ENCODE measurements around the gene KRTAP19-2.
"Not testable (repeated sequence)": the region's sequence is repeated elsewhere in the genome, so short reads cannot be mapped to it uniquely, and the experiment has no call there.

Gene KRTAP19-2, protein sequence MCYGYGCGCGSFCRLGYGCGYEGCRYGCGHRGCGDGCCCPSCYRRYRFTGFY
- total RNA-seq: 0 reads per million in 2 donors

DNA sequence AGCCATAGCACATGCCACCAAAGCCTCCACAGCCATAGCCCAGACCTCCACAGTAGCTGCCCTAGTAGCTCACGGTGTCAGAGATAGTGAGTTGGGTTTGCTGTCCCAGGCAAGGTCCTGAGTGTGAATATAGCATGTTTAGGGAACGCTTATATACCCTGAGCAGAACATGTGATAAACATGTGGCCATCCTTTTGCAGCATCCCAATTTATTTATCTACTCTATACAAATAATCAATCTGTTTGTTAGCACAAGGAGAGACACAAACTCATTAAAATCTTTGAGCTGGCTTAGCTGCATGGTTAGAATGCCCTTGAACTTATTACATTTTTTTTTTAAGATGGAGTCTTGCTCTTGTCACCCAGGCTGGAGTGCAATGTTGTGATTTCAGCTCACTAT lies at the start of gene KRTAP19-2:
TSS of gene KRTAP19-2 (minus strand) at position 101 of the 400 bp plus-strand sequence. CDS start at position 13, 88 bp downstream.
- no peak for DNase-seq

DNA sequence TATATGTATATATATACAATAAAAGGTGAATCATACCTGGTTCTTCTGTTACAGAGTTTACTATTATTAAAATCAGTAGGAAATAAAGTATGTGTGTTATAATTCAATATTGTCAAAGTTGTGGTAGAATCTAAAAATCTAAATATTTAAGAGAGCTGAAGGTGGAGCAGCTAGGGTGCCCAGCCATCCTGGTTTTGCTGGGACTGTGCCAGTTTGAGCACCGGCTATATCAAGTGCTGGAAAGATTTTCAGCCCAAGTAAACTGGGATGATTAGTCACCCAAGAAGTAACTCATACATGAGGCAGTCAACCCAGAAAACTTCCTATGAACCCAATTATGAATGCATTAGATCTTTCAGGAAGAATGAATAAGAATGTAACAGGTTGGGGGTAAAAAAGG lies 31.6 kb upstream of the KRTAP19-2 start:
- DNase-seq: no peak

DNA sequence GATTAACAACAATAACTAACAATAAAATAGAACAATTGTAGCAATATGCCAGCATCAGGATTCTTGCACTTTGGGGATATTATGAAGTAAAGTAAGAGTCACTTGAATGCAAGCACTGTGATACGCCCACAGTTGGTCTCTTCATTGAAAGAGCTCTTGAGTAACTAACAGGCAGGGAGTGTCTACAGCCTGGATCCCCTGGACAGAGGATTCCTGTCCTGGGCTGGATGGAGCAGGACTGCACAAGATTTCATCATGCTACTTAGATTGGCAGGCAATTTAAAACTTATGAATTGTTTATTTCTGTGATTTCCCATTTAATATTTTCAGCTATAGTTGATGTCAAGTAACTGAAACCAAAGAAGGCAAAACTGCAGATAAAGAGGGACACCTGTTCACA lies 28.4 kb upstream of the KRTAP19-2 start:
- DNase-seq: no peak

DNA sequence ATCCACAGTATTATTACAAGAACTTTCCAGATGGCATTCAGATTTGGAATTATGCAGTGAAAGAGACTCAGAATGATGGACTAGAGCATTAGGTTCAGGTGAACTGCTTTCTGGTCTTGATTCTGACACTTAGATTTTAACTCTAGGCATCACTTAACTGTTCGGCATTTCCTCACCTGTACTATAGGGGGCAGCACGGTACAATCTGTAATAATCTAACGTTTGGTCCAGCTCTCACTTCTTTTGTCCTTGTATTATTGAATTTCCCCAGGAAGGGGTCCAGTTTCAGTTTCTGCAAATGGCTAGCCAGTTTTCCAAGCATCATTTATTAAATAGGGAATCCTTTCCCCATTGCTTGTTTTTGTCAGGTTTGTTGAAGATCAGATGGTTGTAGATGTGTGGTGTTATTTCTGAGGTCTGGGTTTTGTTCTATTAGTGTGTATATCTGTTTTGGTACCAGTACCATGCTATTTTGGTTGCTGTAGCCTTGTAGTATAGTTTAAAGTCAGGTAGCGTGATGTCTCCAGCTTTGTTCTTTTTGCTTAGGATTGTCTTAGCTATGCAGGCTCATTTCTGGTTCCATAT lies 18.5 kb upstream of the KRTAP19-2 start:
- not testable (repeated sequence) for DNase-seq

DNA sequence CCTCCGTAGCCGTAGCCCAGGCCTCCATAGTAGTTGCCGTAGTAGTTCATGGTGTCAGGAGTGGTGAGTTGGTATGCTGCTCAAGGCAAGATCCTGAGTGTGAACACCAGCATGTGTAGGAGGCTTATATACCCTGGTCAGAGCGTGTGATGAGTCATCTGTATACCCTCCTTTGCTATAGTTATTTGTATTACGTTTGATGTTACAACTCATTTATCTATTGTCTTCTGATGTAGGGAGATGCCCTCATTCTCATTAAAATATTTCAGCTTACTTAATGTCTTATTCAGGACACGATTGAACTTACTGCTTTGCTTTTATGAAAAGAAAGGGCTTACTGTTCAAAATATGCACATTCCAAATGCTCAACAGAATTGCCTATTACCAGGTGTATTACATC lies 14.8 kb upstream of the KRTAP19-2 start, which contains the start of gene KRTAP19-5:
TSS of gene KRTAP19-5 (minus strand) at position 101 of the 400 bp plus-strand sequence. CDS start at position 50, 51 bp downstream.
- DNase-seq: no peak

DNA sequence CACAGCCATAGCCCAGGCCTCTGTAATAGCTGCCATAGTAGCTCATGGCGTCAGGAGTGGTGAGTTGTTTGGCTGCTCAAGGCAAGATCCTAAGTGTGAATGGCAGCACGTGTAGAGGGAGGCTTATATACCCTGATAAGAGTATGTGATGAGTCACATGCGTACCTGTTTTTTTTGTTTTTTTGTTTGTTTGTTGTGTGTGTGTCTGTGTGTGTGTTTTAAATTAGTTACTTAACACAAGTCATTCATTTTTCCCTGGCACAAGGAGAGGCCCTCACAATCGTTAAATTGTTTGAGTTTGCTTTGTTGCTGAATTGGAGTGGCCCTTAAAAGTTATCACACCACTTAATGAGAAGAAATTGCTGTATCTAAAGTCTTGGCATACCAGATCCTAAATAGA lies 9.8 kb upstream of the KRTAP19-2 start, which contains the start of gene KRTAP19-4:
TSS of gene KRTAP19-4 (minus strand) at position 101 of the 400 bp plus-strand sequence. CDS start at position 46, 55 bp downstream.
- DNase-seq: no peak

DNA sequence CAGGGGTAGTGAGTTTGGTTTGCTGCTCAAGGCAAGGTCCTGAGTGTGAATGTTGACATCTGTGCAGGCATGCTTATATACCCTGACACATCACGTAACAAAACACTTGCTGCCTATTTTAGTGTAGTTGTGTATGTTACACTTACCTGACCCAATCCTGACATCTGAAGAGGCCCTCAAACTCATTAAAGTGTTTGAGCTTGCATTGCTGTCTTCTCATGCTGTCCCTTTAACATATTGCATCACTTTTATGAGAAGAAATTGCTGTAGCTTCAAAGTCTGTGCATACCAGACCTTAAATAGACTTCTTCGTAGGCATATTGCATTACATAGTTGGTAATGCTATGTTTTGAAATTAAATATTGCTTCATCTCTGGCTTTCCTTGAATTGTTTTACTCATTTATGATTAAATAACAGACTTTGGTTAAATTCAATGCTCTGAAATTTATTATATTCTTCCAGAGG lies 4.8 kb upstream of the KRTAP19-2 start, which contains the start of gene KRTAP19-3:
TSS of gene KRTAP19-3 (minus strand) at position 51 of the 466 bp plus-strand sequence. CDS start 56 bp downstream, outside the sequence.
- DNase-seq: no peak

- DNase-seq: no peak
Measured at GRCh38 chr21:30486180-30486579, 1.1 kb downstream of the KRTAP19-2 start.

DNA sequence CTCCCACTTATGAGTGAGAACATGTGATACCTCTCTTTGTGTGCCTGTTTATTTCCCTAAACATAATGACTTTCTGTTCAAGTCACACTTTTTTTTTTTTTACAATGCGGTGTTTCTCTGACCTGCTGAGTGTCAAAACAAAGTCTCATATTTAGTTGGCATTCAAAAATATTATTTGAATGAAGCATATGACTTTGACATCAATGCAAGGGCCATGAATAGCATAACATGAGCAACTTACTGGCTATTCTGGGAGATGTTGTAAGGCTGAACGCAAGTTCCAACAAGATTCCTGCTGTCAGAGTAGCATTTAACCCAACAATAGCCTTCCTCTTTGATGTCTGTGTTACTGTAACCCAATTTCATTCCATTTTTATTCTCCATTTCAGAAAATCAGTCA lies 5.1 kb downstream of the KRTAP19-2 start:
- no peak for DNase-seq

DNA sequence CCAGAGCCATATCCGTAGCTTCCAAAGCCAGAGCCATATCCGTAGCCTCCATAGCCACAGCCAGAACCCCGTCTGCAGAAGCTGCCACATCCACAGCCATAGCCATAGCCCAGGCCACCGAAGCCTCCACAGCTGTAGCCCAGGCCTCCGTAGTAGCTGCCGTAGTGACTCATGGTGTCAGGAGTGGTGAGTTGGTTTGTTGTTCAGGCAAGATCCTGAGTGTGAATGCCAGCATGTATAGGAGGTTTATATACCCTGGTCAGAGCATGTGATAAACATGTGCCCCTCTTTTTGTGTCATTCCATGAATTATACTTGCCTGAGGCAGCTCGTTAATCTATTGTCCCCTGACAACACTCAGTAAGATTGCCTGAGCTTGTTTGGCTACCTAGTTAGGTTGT lies 7.1 kb downstream of the KRTAP19-2 start, which contains the start of gene KRTAP19-1:
TSS of gene KRTAP19-1 (minus strand) at position 223 of the 400 bp plus-strand sequence. CDS start at position 173, 50 bp downstream.
- no peak for DNase-seq

GRCh38 chr21:30479259-30479658 lies 8.0 kb downstream of the KRTAP19-2 start:
- no peak for DNase-seq

DNA sequence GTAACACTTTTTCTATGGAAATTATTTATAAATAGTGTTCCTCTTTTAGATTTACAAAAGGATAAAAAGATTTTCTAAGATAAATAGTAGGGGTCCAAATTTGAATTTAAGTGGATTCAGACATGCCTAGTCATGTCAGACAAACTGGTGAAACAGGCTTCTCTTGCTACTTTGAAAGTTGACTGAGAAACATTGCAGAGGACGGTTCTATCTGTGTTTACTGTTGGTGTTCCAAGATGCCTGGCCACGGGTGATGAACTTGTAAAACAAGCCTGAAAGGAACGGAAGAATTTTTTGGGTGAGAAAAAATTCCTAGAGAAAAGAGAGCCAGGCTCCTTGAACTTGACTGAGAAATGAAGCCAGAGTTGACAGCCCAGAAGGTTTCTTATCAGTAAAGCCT lies 9.2 kb downstream of the KRTAP19-2 start:
- no peak for DNase-seq

DNA sequence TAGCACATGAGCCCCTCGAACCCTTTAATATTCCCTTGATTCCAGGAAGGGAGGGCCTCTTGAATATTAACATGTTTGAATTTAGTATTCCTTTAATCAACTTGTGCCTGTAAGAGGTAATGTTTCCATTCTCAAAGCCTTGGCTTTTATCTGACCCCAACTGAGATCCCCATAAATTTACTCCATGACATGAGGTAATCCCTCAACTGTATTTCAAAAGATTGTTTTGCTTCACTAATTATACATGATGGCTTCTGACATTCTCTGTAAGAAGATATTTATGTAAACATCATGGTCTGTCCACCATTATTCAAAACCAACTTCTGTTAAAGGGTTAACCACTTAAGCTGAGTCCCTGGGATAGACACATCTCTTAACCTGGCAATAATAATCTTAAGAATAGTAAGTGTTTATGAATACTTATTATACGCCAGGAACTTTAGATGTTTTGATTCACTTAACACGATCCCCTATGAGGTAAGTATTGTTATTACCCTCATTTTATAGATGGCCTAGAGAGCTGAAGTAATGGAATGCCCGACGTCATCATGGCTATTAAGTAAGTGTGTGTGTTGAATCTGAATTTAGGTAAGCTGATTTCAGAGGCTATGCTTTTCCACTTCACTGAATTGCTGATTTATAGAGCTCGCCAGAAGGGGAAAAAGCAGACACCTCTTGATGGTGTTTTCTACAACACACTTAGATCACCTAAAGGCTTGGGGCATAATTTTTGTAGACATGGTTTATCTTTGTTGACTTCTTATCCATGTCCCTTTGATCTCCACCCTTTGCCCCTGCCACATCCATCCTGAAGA lies 18.1 kb downstream of the KRTAP19-2 start:
- no peak for DNase-seq

- DNase-seq: no peak
Measured at GRCh38 chr21:30463713-30464112, 23.5 kb downstream of the KRTAP19-2 start.

DNA sequence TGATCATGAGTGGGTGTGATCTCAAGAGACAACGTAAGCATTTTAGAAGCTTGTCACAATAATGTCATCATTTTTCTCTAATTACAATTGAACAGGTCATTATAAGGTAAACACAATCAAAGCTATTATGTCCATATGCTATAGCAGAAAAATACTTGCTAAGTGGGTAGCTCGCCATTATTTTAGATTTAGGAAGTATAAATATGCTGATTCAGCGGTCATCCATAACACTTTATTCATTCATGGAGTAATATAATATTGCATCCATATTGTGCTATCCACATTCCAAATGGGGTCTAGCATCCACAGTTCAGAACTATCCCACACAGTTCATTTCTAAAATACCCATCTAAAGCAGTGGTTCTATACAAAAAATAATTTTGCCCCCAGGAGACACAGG lies 38.7 kb downstream of the KRTAP19-2 start:
- DNase-seq: no peak

GRCh38 chr21:30447056-30447455 lies 40.2 kb downstream of the KRTAP19-2 start:
- DNase-seq: no peak

GRCh38 chr21:30444204-30444603 lies 43.0 kb downstream of the KRTAP19-2 start:
- DNase-seq: no peak

- no peak for DNase-seq
Measured at GRCh38 chr21:30443226-30443625, 44.0 kb downstream of the KRTAP19-2 start.

DNA sequence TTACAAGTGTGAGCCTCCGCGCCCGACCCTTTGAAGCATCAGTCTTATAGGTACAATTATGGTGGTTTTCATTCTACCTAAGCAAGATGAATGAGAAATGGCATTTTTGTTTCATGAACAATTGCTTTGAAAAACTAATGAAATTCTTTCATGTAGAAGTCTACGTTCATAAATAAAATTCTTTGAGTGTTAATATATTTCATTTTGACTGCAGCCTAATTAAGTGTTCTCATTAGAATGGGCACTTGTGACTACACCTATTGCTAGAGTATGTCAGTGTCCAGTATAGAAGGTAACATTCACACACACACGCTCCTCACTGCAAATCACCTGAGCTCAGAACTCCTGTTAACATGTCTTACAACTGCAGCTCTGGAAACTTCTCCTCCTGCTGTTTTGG lies 47.3 kb downstream of the KRTAP19-2 start, which contains the start of gene KRTAP15-1:
TSS of gene KRTAP15-1 (plus strand) at position 301 of the 400 bp plus-strand sequence. CDS start at position 354, 53 bp downstream.
- DNase-seq: no peak
